ENCODE results near the gene TMEM108. TPM values are rescaled to one million over a fixed set of nuclear protein-coding genes. Genes with fewer than 3 reads are reported as not detected.

TMEM108 gene
- polyA plus RNA-seq, 3 donors = not detected

- Histone ChIP-seq H3K4me1 (ENCODE audit: control insufficient read depth in 1 of 2, insufficient read depth in 2 of 2, low read length in 2 of 2) (no peaks in the 10 kb centered on the region), H4K20me1 (ENCODE audit: insufficient read depth, low read length) (no peaks in the 10 kb centered on the region), H3K4me2 (replicated peaks; ENCODE audit: extremely low read depth, low read length, poor library complexity, severe bottlenecking) (no peak overlapping the region), H3K36me3 (replicated peaks in 1 of 2; ENCODE audit: control insufficient read depth in 1 of 2, insufficient read depth in 2 of 2, low read length in 2 of 2) (no peaks in the 10 kb centered on the region), H3K79me2 (ENCODE audit: insufficient read depth, low read length) (no peaks in the 10 kb centered on the region), H2AFZ (ENCODE audit: insufficient read depth, low read depth, low read length, poor library complexity, severe bottlenecking) (no peak overlapping the region), H3K4me3 (replicated peaks in 1 of 3; ENCODE audit: low read depth in 2 of 3, low read length in 3 of 3) (no peak overlapping the region), H3K9me3 (replicated peaks in 1 of 2; ENCODE audit: control insufficient read depth in 1 of 2, insufficient read depth in 1 of 2, low read length in 2 of 2) (peaks cover 0 to 4% of the 10 kb centered on the region in 2 donors), H3K27ac (ENCODE audit: low read depth in 1 of 2, low read length in 2 of 2) (no peak overlapping the region), H3K27me3 (ENCODE audit: control insufficient read depth in 2 of 2, insufficient read depth in 2 of 2, low read length in 2 of 2) (no peaks in the 10 kb centered on the region), H3K9ac (ENCODE audit: insufficient read depth, low read length, poor library complexity, severe bottlenecking) (no peak overlapping the region)
- peaks cover 0 to 4% (median 3%) of the 10 kb centered on the region in 3 donors for H3K27me3 Mint-ChIP-seq (ENCODE audit: low read depth in 3 of 3)
- WGBS (ENCODE audit: insufficient coverage) = no CpG with 5 or more reads among the region's 4 CpGs
- intact Hi-C loops (cut with micrococcal nuclease) = no loop called here
- no peak for TF ChIP-seq CTCF (IDR thresholded peaks at IDR 0.05)
- no peak overlapping the region for H3K4me3 Mint-ChIP-seq
- H3K36me3 Mint-ChIP-seq = no peaks in the 10 kb centered on the region
- peaks cover 0 to 4% (median 0%) of the 10 kb centered on the region in 7 donors for H3K9me3 Mint-ChIP-seq
- H3K27ac Mint-ChIP-seq = no peak overlapping the region
- no peak for DNase-seq
- H3K4me1 Mint-ChIP-seq = peaks cover 3% of the 10 kb centered on the region
These were observed 352.5 kb downstream of the TMEM108 start for GRCh38 chr3:133390715-133391114.

- no peaks in the 10 kb centered on the region for H3K36me3 ChIP-seq (replicated peaks in 1 of 2; ENCODE audit: control insufficient read depth in 1 of 2, insufficient read depth in 2 of 2, low read length in 2 of 2)
- H3K4me3 ChIP-seq (replicated peaks in 1 of 3; ENCODE audit: low read depth in 2 of 3, low read length in 3 of 3) = no peak overlapping the region
- H4K20me1 ChIP-seq (ENCODE audit: insufficient read depth, low read length) = no peaks in the 10 kb centered on the region
- WGBS (ENCODE audit: insufficient coverage) = no CpG with 5 or more reads among the region's 1 CpG
- H3K4me2 ChIP-seq (replicated peaks; ENCODE audit: extremely low read depth, low read length, poor library complexity, severe bottlenecking) = no peak overlapping the region
- no peak overlapping the region for H2AFZ ChIP-seq (ENCODE audit: insufficient read depth, low read depth, low read length, poor library complexity, severe bottlenecking)
- Mint-ChIP-seq H3K4me1 (peaks cover 3% of the 10 kb centered on the region), H3K9me3 (peaks cover 0 to 5% (median 0%) of the 10 kb centered on the region in 7 donors), H3K27me3 (ENCODE audit: low read depth in 3 of 3) (peaks cover 2 to 8% (median 4%) of the 10 kb centered on the region in 3 donors), H3K27ac (no peak overlapping the region), H3K36me3 (no peaks in the 10 kb centered on the region), H3K4me3 (no peak overlapping the region)
- intact Hi-C loops (cut with micrococcal nuclease) = no loop called here
- TF ChIP-seq CTCF (IDR thresholded peaks at IDR 0.05) = no peak
- no peaks in the 10 kb centered on the region for H3K79me2 ChIP-seq (ENCODE audit: insufficient read depth, low read length)
- H3K9ac ChIP-seq (ENCODE audit: insufficient read depth, low read length, poor library complexity, severe bottlenecking) = no peak overlapping the region
- H3K27me3 ChIP-seq (ENCODE audit: control insufficient read depth in 2 of 2, insufficient read depth in 2 of 2, low read length in 2 of 2) = no peaks in the 10 kb centered on the region
- no peak for DNase-seq
- no peaks in the 10 kb centered on the region for H3K4me1 ChIP-seq (ENCODE audit: control insufficient read depth in 1 of 2, insufficient read depth in 2 of 2, low read length in 2 of 2)
- H3K9me3 ChIP-seq (replicated peaks in 1 of 2; ENCODE audit: control insufficient read depth in 1 of 2, insufficient read depth in 1 of 2, low read length in 2 of 2) = peaks cover 0 to 4% of the 10 kb centered on the region in 2 donors
- H3K27ac ChIP-seq (ENCODE audit: low read depth in 1 of 2, low read length in 2 of 2) = no peak overlapping the region
These were observed 355.0 kb downstream of the TMEM108 start for GRCh38 chr3:133393204-133393603.

Measured in CD14-positive monocyte (primary cell).